GM11168 (cell line): ENCODE data around the gene SH3RF3.

Experiments
- in situ Hi-C: fragments of 300-500 bp; cut with MboI; formaldehyde crosslinking; loops from one replicate; pipeline ENCODE4 v1.12.0; 2022; ENCODE audit warnings: low sequenced_read_pairs; ENCODE audit not compliant: unreplicated experiment

Gene SH3RF3

GRCh38 chr2:109353806-109354745 lies 225.1 kb downstream of the SH3RF3 start:
- in situ Hi-C loops = no loop called here

GRCh38 chr2:109355192-109355843 lies 226.3 kb downstream of the SH3RF3 start:
- in situ Hi-C loops = no loop called here

- in situ Hi-C loops = no loop called here
These were observed 227.5 kb downstream of the SH3RF3 start for GRCh38 chr2:109356324-109357035.

GRCh38 chr2:109364217-109364616 lies 235.2 kb downstream of the SH3RF3 start:
- in situ Hi-C loops = no loop called here

- in situ Hi-C loops = no loop called here
These were observed 236.1 kb downstream of the SH3RF3 start for GRCh38 chr2:109365131-109365530.

GRCh38 chr2:109367683-109368082 lies 238.7 kb downstream of the SH3RF3 start:
- in situ Hi-C loops = no loop called here

GRCh38 chr2:109368798-109369197 lies 239.8 kb downstream of the SH3RF3 start:
- in situ Hi-C loops = no loop called here

- in situ Hi-C loops = no loop called here
These were observed 240.7 kb downstream of the SH3RF3 start for GRCh38 chr2:109369671-109370191.

GRCh38 chr2:109370399-109371035 lies 241.5 kb downstream of the SH3RF3 start:
- in situ Hi-C loops = no loop called here

- in situ Hi-C loops = no loop called here
These were observed 242.6 kb downstream of the SH3RF3 start for GRCh38 chr2:109371481-109372170.

- in situ Hi-C loops = no loop called here
These were observed 243.2 kb downstream of the SH3RF3 start for GRCh38 chr2:109372171-109372568.

GRCh38 chr2:109372614-109373013 lies 243.6 kb downstream of the SH3RF3 start:
- in situ Hi-C loops = no loop called here

- in situ Hi-C loops = no loop called here
These were observed 245.0 kb downstream of the SH3RF3 start for GRCh38 chr2:109373791-109374547.

GRCh38 chr2:109374548-109375130 lies 245.6 kb downstream of the SH3RF3 start:
- in situ Hi-C loops = no loop called here

GRCh38 chr2:109375131-109375561 lies 246.1 kb downstream of the SH3RF3 start:
- in situ Hi-C loops = no loop called here

- in situ Hi-C loops = no loop called here
These were observed 246.7 kb downstream of the SH3RF3 start for GRCh38 chr2:109375656-109376055.

GRCh38 chr2:109376115-109376514 lies 247.1 kb downstream of the SH3RF3 start:
- in situ Hi-C loops = no loop called here

- in situ Hi-C loops = no loop called here
These were observed 247.9 kb downstream of the SH3RF3 start for GRCh38 chr2:109376796-109377495.
